GM18499 (cell line): ENCODE results near the gene TMEM37.

ENCODE experiments used
- ATAC-seq: cut with Tn5 transposase; IDR thresholded peaks from one replicate; pipeline ENCODE4 v1.9.1; 2021; ENCODE audit warnings: moderate number of reproducible peaks; ENCODE audit not compliant: insufficient read depth, unreplicated experiment

The TMEM37 gene

GRCh38 chr2:119449521-119449920, 17.9 kb downstream of the TMEM37 start:
- no peak for ATAC-seq

- ATAC-seq, result no peak
Measured at GRCh38 chr2:119451336-119452050, 19.8 kb downstream of the TMEM37 start.

- ATAC-seq, result no peak
Measured at GRCh38 chr2:119453972-119454593, 22.4 kb downstream of the TMEM37 start.

- no peak for ATAC-seq
Measured at GRCh38 chr2:119455066-119455718, 23.5 kb downstream of the TMEM37 start.

- no peak for ATAC-seq
Measured at GRCh38 chr2:119460076-119460475, 28.4 kb downstream of the TMEM37 start.

GRCh38 chr2:119461811-119462210, 30.2 kb downstream of the TMEM37 start:
- ATAC-seq, result no peak

GRCh38 chr2:119462574-119462973, 30.9 kb downstream of the TMEM37 start:
- ATAC-seq, result no peak

- ATAC-seq, result no peak
Measured at GRCh38 chr2:119463136-119463535, 31.5 kb downstream of the TMEM37 start.

- no peak for ATAC-seq
Measured at GRCh38 chr2:119463990-119464389, 32.3 kb downstream of the TMEM37 start.

- no peak for ATAC-seq
Measured at GRCh38 chr2:119464981-119465380, 33.3 kb downstream of the TMEM37 start.

- no peak for ATAC-seq
Measured at GRCh38 chr2:119465687-119466086, 34.0 kb downstream of the TMEM37 start.

- ATAC-seq, result no peak
Measured at GRCh38 chr2:119466373-119466772, 34.7 kb downstream of the TMEM37 start.

GRCh38 chr2:119468154-119468955, 36.7 kb downstream of the TMEM37 start:
- no peak for ATAC-seq

- ATAC-seq, result no peak
Measured at GRCh38 chr2:119469131-119469530, 37.5 kb downstream of the TMEM37 start.

GRCh38 chr2:119469661-119470297, 38.1 kb downstream of the TMEM37 start:
- no peak for ATAC-seq

GRCh38 chr2:119472749-119473148, 41.1 kb downstream of the TMEM37 start:
- ATAC-seq, result no peak

- no peak for ATAC-seq
Measured at GRCh38 chr2:119473621-119474370, 42.1 kb downstream of the TMEM37 start.

GRCh38 chr2:119474371-119475224, 42.9 kb downstream of the TMEM37 start:
- no peak for ATAC-seq
